Activated CD4-positive, alpha-beta T cell treated with anti-CD3 and anti-CD28 coated beads, Interleukin-2, amount 50 U/mL, for 24 hours (primary cell): ENCODE data around the gene LFNG.

ENCODE experiments used
- DNase-seq, 2 donors: peaks; one replicate each; pipeline ENCODE4 v3.0.0-alpha.2; 2020; ENCODE audit warnings: low read depth in 1 of 2, low spot score in 1 of 2

Gene LFNG

DNA sequence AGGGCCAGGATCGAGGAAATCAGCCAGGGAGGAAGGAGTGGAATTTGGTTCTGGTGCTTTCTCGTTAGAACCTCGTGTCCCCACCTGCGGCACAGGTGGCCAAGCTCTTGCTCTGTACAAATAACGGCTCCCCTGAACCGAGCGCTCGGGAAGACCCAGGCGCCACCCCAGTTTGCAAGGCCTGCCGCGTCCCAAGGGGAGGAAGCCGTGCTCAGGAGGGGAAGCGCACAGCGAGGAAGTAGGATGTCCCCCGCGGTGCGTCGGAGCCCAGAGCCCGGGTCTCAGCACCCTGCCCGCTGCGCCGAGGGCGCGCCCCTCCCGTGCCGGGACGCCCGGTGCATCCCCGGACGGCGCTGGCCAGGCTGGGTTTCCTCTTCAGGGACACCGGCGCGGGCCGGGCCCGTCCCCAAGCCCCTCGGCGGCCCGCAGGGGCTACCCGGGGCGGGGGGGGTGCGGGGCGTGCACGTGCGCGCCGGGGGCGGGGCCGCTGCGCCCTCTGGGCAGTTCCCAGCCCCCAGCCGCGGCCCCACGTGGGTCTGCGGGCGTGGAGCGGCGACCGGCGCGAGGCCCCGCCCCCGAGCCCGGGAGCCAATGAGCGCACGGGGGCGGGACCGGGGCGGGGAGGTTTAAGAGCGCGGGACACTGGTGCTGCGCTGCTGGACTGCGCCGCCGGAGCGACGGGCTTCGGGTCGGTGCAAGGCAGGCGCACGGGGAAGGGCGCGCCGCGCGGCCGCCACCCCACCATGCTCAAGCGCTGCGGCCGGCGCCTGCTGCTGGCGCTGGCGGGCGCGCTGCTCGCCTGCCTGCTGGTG, at the start of gene LFNG:
Gene LFNG, plus strand, starts transcription at position 656 of the 812 bp plus-strand sequence. Its CDS starts 88 bp downstream, at position 744.
- DNase-seq = peak; percentile 65 to 74

- no peak for DNase-seq
Measured at GRCh38 chr7:2470204-2471021, 49.2 kb upstream of the LFNG start.

DNA sequence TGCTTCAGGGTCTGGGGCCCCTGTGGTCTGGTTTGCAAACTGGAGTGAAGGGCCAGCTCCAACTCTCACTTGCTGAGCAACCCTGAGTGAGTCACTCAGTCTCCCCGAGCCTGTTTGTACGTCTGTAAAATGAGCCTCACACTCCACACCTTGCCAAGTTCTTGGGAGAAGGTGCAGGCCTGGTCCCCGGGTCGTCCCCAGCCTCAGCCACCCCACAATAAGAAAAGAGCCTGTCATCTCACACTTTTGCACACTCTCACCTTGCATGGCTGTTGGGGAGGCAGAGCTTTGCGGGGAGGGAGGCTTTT, 48.6 kb upstream of the LFNG start:
- DNase-seq = no peak

DNA sequence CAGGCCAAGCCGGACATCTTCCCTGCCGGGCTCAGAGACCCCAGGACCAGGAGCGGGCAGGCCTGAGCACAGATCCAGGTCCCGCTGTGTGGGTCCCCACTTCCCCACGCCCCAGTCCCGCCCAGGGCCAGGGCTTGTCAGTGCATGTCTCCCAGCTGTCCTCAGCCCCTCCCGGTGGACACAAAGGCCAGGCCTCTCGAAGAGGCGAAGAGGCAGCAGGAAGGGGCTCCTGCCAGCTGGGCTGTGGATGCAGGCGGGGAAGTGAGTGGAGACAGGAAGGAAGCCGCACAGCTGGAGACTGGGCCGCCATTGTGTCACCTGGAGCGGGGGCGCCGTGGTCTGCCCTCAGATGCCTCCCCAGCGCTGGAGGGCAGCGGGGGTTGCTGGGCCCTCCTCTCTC, 48.2 kb upstream of the LFNG start:
- DNase-seq = no peak

GRCh38 chr7:2472739-2473138, 46.8 kb upstream of the LFNG start:
- DNase-seq = no peak

DNA sequence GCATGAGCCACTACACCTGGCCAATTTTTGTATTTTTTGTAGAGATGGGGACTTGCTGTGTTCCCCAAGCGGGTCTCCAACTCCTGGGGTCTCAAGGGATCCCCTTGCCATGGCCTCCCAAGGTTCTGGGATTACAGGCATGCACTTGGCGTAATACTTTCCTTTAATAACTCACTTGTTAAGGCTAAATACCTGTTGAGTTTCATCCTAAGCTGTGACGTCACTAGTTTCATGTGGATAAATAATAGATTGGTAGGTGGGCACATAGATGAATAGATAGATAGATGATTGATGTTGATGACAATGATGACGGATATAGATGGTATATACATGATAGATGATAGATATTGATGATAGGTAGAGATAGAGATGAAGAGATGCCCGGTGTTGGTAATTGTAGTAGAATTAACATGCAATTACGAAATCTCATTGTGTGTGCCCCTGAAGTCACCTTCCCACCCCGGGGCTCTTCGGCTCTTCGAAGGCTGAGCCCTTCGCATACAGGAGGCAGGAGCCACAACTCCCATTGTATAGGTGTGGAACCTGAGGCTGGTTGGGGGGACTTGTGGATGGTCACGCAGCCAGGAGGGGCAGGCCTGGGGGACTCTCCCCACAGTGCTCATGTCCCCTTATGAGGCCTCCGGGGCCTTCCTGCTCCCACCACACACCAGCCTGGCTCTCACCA, 45.9 kb upstream of the LFNG start:
- no peak for DNase-seq

GRCh38 chr7:2474224-2474623, 45.4 kb upstream of the LFNG start:
- DNase-seq = no peak

- DNase-seq = no peak
Measured at GRCh38 chr7:2474813-2475677, 44.5 kb upstream of the LFNG start.

- no peak for DNase-seq
Measured at GRCh38 chr7:2475678-2476015, 43.9 kb upstream of the LFNG start.

DNA sequence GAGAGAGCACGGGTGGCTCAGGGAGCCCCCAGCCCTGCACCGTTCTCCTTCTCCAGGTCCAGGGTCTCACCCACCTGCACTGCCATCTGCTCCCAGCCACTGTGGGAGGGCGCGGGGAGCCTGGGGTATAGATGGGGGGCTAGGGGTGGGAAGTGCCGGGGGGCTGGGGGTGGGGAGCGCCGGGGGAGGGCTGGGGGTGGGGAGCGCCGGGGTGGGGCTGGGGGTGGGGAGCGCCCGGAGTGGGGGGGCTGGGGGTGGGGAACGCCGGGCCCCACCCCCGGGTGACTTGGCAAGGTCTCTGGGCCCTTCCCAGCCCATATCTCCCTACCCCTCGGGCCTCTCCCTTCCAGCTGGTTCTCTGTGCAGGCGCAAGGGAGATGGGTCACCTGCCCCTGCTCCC, 43.3 kb upstream of the LFNG start, which contains the start of gene GRIFIN:
Gene GRIFIN, minus strand, starts transcription at position 101 of the 400 bp plus-strand sequence. Its CDS starts 15 bp downstream, at position 86.
- DNase-seq = no peak

DNA sequence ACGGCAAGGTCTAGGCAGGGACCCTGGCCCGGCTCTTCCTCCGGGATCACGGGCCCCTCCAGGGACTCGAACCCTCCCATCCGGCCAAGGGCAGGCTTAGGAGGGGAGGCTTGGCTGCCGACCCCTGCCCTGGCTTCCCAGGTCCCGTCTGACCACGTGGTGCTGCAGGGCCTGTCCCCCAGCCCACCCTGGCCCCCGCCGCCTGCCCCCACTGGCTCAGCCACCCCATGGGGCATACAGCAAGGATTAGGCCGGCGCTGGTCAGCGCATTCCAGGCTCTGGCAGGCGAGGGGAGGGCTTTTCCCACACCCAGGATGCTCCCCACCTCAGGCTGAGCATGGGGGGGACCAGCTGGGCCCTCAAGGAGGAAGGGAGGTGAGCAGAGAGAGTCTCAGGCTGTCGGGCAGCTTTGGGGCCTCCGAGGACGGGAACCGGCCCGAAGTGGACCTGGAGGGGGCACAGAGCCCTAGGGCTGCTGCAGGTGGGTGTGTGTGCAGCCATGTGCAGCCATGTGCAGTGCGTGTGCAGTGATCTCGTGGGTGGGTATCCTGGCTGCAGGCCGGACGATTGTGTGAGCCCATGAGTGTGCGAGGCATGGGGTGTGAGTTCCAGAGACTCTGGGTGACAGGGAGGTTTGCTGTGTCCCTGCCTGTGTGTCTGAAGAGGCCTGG, 42.7 kb upstream of the LFNG start:
- DNase-seq = no peak

DNA sequence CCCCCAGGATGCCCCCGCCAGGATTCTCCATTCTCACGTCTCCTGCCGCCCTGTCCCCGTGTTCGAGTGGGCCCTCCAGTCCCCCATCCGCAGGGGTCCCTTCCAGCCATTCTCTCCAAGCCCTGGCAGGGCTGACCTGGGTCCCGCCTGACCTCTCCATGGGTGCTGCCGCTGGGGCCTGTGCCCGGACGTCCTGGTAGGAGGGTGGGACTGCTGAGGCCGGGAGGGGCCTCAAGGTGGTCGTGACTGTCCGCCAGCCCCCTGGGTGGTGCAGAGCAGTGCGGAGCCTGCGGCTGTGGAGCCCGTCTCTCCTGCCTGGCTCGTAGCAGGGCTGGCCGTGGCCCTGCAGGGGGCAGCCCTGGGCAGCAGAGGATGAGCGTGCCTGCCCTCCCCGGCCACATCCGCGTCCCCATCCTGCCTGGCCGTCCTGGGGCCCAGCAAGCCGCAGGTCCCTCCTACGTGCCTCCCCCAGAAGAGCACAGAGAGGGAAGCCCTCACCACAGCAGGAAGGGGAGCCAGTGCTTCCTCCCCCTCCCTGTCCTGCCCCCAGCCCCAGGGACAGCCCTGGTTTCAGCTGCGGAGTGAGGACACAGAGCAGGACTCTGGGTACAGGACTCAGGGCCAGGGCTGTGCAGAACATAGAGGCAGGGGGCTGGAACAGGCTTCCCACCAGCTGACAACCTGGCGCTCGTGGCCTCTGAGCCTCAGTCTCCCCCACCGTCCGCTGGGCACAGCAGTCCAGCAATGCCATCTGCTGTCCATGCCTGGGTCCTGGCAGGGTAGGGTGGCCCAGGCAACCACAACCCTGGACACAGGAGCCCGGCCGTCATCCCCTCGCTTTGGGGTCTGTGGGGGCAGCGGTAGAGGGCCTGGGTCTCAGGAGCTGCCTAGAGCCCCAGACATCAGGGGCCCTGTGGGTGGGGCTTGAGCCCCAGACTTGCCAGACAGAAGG, 41.9 kb upstream of the LFNG start:
- DNase-seq = peak; percentile 8 to 18

- DNase-seq = no peak
Measured at GRCh38 chr7:2478399-2478785, 41.2 kb upstream of the LFNG start.

- DNase-seq = no peak
Measured at GRCh38 chr7:2478800-2479199, 40.8 kb upstream of the LFNG start.

DNA sequence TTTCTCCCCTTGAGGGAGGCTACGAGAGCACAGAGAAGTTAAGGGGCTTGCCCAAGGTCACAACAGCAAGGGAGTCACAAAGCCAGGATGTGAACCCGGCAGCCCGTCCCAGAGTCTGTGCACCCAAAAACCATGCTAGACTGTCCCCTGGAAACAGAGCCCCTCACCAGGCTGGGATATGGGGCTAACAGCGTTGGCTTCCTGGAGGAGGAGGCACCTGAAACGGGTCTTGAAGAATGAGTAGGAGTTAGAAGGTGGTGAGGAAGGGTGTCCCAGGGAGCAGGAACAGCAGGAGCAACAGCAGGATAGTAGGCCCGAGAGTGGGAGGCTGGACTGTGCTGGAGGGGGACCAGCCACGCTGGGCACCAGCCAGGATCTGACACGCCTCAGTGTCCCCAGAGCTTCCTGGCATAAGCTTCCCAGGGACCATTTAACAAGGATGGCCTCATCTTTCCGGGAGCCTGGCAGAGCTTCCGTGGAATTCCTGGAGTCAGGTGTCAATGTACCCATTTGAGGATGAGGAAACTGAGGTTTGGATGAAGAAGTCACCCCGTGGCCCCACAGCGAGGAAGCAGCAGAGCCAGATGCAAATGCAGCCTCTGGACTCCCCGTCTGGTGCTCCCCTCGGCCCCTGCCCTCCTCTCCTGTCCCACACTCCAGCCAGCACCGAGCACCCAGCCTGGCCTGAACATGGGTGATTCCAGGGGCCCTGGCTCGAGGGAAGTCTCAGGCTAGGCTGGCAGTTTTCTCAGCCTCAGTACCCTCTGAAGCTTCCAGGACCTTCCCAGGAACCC, 40.1 kb upstream of the LFNG start:
- no peak for DNase-seq

- no peak for DNase-seq
Measured at GRCh38 chr7:2480070-2480408, 39.5 kb upstream of the LFNG start.

DNA sequence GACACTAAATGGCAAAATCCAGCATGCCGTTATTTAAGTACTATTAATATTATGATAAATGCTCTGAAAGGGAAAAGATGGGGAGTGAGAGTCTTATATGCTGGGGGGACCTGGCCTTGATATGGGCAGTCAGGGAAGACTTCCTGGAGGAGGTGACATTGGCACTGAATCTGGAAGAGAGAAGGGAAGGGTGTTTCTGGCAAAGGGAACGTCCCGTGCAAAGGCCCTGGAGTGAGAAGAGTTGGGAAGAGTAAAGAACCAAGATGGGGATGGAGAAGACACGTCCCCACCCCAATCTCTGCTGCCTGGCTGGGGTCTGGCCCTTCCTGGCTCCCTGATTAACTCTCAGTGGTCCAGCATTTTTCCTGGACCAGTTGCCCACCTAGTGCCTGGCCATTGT, 38.4 kb upstream of the LFNG start:
- DNase-seq = no peak

DNA sequence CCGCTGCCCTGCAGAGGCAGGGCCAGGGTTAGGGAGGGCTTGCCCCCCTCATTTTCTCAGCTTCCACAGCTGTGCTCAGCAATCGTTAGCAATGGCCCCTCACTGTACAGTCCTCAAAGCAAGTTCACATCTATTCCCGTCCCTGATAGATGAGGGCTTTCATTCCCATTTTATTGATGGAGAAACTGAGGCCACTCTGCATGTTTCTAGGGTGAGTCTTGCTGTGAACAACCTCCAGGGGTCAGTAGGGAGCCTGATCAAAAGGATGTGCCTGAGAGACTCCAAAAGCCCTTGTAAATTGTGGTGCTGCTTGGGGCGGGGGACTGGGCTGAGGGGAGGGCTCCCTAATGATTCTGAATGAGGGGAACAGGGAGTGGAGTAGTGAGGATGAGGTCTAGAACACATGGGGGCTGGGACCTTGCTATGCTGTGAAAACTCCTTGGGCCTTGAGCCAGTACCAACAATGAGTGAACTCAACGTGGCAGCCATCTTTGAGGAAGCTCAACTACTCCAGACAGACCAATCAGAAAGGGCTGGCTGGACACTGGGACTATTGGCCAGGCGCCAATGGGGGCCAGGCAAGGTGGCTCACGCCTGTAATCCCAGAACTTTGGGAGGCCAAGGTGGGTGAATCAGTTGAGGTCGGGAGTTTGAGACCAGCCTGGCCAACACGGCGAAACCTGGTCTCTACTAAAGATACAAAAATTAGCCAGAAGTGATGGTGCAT, 36.7 kb upstream of the LFNG start:
- DNase-seq = no peak
